ENCODE measurements around the gene NOTCH2NLA. TPM values are rescaled to one million over a fixed set of nuclear protein-coding genes. Genes with fewer than 3 reads are reported as not detected.
"Not testable (repeated sequence)": the region's sequence is repeated elsewhere in the genome, so short reads cannot be mapped to it uniquely, and the experiment has no call there.

Gene NOTCH2NLA
- total RNA-seq, 4 donors from 2014 or later, result 39.6 to 52.0 (median 46.4) TPM

- DNase-seq (ENCODE audit: low spot score), result peak; percentile 21
- not testable (repeated sequence) for ATAC-seq (ENCODE audit: low FRiP score)
Observed at GRCh38 chr1:146228144-146228682, 608 bp downstream of the NOTCH2NLA start.

- ATAC-seq (ENCODE audit: low FRiP score), result not testable (repeated sequence)
Observed at GRCh38 chr1:146174531-146174930, 54.3 kb downstream of the NOTCH2NLA start.

GRCh38 chr1:146167740-146168139 is 61.1 kb downstream of the NOTCH2NLA start:
- not testable (repeated sequence) for ATAC-seq (ENCODE audit: low FRiP score); DNase-seq (ENCODE audit: low spot score)

More at GRCh38 chr1:146174531-146174930, 54.3 kb downstream of the NOTCH2NLA start:
- not testable (repeated sequence) for DNase-seq (ENCODE audit: low spot score)

- not testable (repeated sequence) for DNase-seq (ENCODE audit: low spot score); ATAC-seq (ENCODE audit: low FRiP score)
Observed at GRCh38 chr1:146167273-146167672, 61.5 kb downstream of the NOTCH2NLA start.

GRCh38 chr1:146144465-146144864 is 84.4 kb downstream of the NOTCH2NLA start, which contains the start of gene NBPF10:
NBPF10 (minus strand) TSS chr1:146144804; CDS start chr1:146144769, 35 bp downstream.
- not testable (repeated sequence) for DNase-seq (ENCODE audit: low spot score); ATAC-seq (ENCODE audit: low FRiP score)

Other genes with a start within 250 kb of the NOTCH2NLA start
- gene TXNIP, start 232.4 kb downstream of the NOTCH2NLA start, total RNA-seq, result 1,000 to 10,000 TPM; 1,118 to 3,262 (median 1,971) TPM
- gene HJV, start 207.3 kb downstream of the NOTCH2NLA start, total RNA-seq, result not detected
- 1 to 10 TPM; 1.3 to 2.3 (median 1.8) TPM for gene NBPF10, start 84.2 kb downstream of the NOTCH2NLA start, total RNA-seq

Measured in omental fat pad (tissue), 4 donors.